Skeletal muscle satellite cell (primary cell): Measurements from ENCODE around the gene GPR35.
"Not testable (repeated sequence)": the region's sequence is repeated elsewhere in the genome, so short reads cannot be mapped to it uniquely, and the experiment has no call there.

Experiments
- H3K27me3 ChIP-seq: 2 replicates; pipeline ENCODE4 v1.7.0; 2013; ENCODE audit warnings: low read length; ENCODE audit not compliant: control insufficient read depth, insufficient read depth
- H3K36me3 ChIP-seq: 2 replicates; pipeline ENCODE4 v1.7.0; 2013; ENCODE audit warnings: mild to moderate bottlenecking, control low read depth, low read length; ENCODE audit not compliant: insufficient read depth
- H3K4me1 ChIP-seq: 2 replicates; pipeline ENCODE4 v1.7.0; 2013; ENCODE audit warnings: low read length; ENCODE audit not compliant: control insufficient read depth, insufficient read depth
- H3K4me2 ChIP-seq: 2 replicates; pipeline ENCODE4 v1.7.0; 2013; ENCODE audit warnings: mild to moderate bottlenecking, low read length
- H3K4me3 ChIP-seq: 2 replicates; pipeline ENCODE4 v1.7.0; 2013; ENCODE audit warnings: low read length
- H3K9ac ChIP-seq: 2 replicates; pipeline ENCODE4 v1.7.0; 2013; ENCODE audit warnings: mild to moderate bottlenecking, low read depth, low read length, moderate library complexity
- H3K9me3 ChIP-seq: replicated peaks from 2 replicates; pipeline ENCODE4 v1.7.0; 2013; ENCODE audit warnings: mild to moderate bottlenecking, control low read depth, low read length

The GPR35 gene

GRCh38 chr2:240604939-240605716 is 20.2 kb upstream of the GPR35 start:
- Histone ChIP-seq H3K27me3 (no peaks in the 10 kb centered on the region), H3K4me3 (no peak overlapping the region), H3K9me3 (no peaks in the 10 kb centered on the region), H3K36me3 (no peaks in the 10 kb centered on the region), H3K4me2 (no peak overlapping the region), H3K4me1 (no peaks in the 10 kb centered on the region), H3K9ac (no peak overlapping the region)

GRCh38 chr2:240605867-240606743 is 19.2 kb upstream of the GPR35 start:
- H3K4me2 ChIP-seq: no peak overlapping the region
- H3K4me1 ChIP-seq: no peaks in the 10 kb centered on the region

GRCh38 chr2:240611601-240612210 is 13.6 kb upstream of the GPR35 start:
- Histone ChIP-seq H3K4me1 (no peaks in the 10 kb centered on the region), H3K9ac (no peak overlapping the region), H3K4me2 (no peak overlapping the region), H3K4me3 (no peak overlapping the region), H3K9me3 (no peaks in the 10 kb centered on the region), H3K27me3 (no peaks in the 10 kb centered on the region), H3K36me3 (no peaks in the 10 kb centered on the region)

More at GRCh38 chr2:240605867-240606743, 19.2 kb upstream of the GPR35 start:
- Histone ChIP-seq H3K27me3 (no peaks in the 10 kb centered on the region), H3K36me3 (no peaks in the 10 kb centered on the region), H3K9me3 (no peaks in the 10 kb centered on the region), H3K4me3 (no peak overlapping the region), H3K9ac (no peak overlapping the region)

- no peaks in the 10 kb centered on the region for H3K4me1 ChIP-seq
- no peaks in the 10 kb centered on the region for H3K9me3 ChIP-seq
- no peak overlapping the region for H3K4me2 ChIP-seq
- no peaks in the 10 kb centered on the region for H3K27me3 ChIP-seq
- no peak overlapping the region for H3K4me3 ChIP-seq
- no peaks in the 10 kb centered on the region for H3K36me3 ChIP-seq
- H3K9ac ChIP-seq: no peak overlapping the region
These were observed 11.5 kb upstream of the GPR35 start for GRCh38 chr2:240613781-240614180.

- Histone ChIP-seq H3K27me3 (no peaks in the 10 kb centered on the region), H3K4me2 (no peak overlapping the region), H3K4me3 (no peak overlapping the region), H3K36me3 (no peaks in the 10 kb centered on the region), H3K4me1 (no peaks in the 10 kb centered on the region), H3K9ac (no peak overlapping the region), H3K9me3 (no peaks in the 10 kb centered on the region)
These were observed 10.9 kb upstream of the GPR35 start for GRCh38 chr2:240614391-240614790.

- H3K36me3 ChIP-seq: no peaks in the 10 kb centered on the region
- no peak overlapping the region for H3K4me2 ChIP-seq
- H3K9me3 ChIP-seq: no peaks in the 10 kb centered on the region
- no peaks in the 10 kb centered on the region for H3K4me1 ChIP-seq
- no peak overlapping the region for H3K4me3 ChIP-seq
- no peaks in the 10 kb centered on the region for H3K27me3 ChIP-seq
- H3K9ac ChIP-seq: no peak overlapping the region
These were observed 9.9 kb upstream of the GPR35 start for GRCh38 chr2:240615396-240615795.

GRCh38 chr2:240615820-240616547 is 9.3 kb upstream of the GPR35 start:
- Histone ChIP-seq H3K9ac (no peak overlapping the region), H3K9me3 (no peaks in the 10 kb centered on the region), H3K36me3 (no peaks in the 10 kb centered on the region), H3K27me3 (no peaks in the 10 kb centered on the region), H3K4me2 (no peak overlapping the region), H3K4me3 (no peak overlapping the region), H3K4me1 (no peaks in the 10 kb centered on the region)

GRCh38 chr2:240616860-240617666 is 8.2 kb upstream of the GPR35 start:
- H3K9me3 ChIP-seq, H3K36me3 ChIP-seq, H3K9ac ChIP-seq, H3K4me2 ChIP-seq, H3K4me3 ChIP-seq, H3K4me1 ChIP-seq, H3K27me3 ChIP-seq: not testable (repeated sequence)

GRCh38 chr2:240618776-240619175 is 6.5 kb upstream of the GPR35 start:
- no peaks in the 10 kb centered on the region for H3K36me3 ChIP-seq
- no peak overlapping the region for H3K9ac ChIP-seq
- no peak overlapping the region for H3K4me2 ChIP-seq
- no peaks in the 10 kb centered on the region for H3K9me3 ChIP-seq
- H3K4me1 ChIP-seq: no peaks in the 10 kb centered on the region
- H3K27me3 ChIP-seq: no peaks in the 10 kb centered on the region
- no peak overlapping the region for H3K4me3 ChIP-seq

- no peaks in the 10 kb centered on the region for H3K36me3 ChIP-seq
- no peak overlapping the region for H3K4me3 ChIP-seq
- no peak overlapping the region for H3K4me2 ChIP-seq
- H3K4me1 ChIP-seq: peaks cover under 1% of the 10 kb centered on the region
- H3K27me3 ChIP-seq: no peaks in the 10 kb centered on the region
- no peaks in the 10 kb centered on the region for H3K9me3 ChIP-seq
- H3K9ac ChIP-seq: no peak overlapping the region
These were observed 5.7 kb upstream of the GPR35 start for GRCh38 chr2:240619506-240620148.
